SKM-1 (cell line): Measurements from ENCODE around the gene NOXO1.

Experiments
- DNase-seq: peaks from one replicate; lab custom pipeline; 2025; ENCODE audit not compliant: unreplicated experiment; lab: John Stamatoyannopoulos, UW

NOXO1 gene, protein sequence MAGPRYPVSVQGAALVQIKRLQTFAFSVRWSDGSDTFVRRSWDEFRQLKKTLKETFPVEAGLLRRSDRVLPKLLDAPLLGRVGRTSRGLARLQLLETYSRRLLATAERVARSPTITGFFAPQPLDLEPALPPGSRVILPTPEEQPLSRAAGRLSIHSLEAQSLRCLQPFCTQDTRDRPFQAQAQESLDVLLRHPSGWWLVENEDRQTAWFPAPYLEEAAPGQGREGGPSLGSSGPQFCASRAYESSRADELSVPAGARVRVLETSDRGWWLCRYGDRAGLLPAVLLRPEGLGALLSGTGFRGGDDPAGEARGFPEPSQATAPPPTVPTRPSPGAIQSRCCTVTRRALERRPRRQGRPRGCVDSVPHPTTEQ

GRCh38 chr16:1981398-1981836 lies at the start of gene NOXO1:
TSS of gene NOXO1 (minus strand) at chr16:1981469. CDS start at chr16:1981179, 290 bp downstream.
- DNase-seq, result no peak

GRCh38 chr16:2030036-2030435 lies 48.8 kb upstream of the NOXO1 start:
- no peak for DNase-seq

DNA sequence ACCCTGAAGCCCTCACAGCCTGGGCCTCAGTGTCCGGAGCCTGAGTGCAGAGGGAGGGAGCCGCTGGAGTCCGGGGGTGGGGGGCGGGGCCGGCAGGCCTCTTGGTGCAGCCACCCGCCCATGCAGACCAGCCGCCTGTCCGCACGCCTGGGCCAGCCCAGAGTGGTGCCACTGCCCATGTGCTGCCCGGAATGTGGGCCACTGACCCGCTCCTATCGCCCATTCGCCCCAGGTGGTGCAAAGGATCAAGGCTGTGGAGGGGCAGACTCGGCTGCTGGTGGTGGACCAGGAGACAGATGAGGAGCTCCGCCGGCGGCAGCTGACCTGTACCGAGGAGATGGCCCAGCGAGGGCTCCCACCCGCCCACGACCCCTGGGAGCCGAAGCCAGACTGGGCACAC lies 48.1 kb upstream of the NOXO1 start:
- DNase-seq, result no peak

DNA sequence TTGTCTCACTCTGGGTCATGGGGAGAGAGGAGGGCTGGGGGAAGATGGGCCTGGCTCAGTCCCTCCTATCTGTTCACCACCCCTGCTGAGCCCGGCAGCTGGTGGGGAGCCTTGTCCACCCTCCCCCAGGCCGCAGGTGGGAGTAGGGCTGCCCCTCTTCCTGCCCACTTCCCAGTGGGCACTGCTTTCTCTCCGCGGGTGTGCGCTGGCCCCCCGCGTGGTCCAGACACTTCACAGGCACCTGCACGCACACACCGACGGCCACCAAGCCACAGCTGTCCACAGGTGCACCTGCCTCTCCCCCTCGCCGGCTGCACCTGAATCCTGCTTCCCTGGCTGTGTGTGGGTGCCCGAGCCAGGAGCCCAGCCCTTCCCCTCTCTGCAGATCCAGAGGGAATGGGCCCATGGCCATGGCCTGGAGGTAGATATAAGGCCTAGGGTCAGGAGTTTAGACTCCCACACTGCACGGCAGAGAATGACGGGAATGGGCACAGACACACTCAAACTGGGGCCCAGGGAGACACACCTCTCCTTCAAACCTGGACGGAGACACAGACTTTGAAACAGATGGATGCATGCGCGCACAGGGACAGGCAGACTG lies 47.5 kb upstream of the NOXO1 start:
- no peak for DNase-seq

GRCh38 chr16:2028146-2028545 lies 46.9 kb upstream of the NOXO1 start:
- no peak for DNase-seq

DNA sequence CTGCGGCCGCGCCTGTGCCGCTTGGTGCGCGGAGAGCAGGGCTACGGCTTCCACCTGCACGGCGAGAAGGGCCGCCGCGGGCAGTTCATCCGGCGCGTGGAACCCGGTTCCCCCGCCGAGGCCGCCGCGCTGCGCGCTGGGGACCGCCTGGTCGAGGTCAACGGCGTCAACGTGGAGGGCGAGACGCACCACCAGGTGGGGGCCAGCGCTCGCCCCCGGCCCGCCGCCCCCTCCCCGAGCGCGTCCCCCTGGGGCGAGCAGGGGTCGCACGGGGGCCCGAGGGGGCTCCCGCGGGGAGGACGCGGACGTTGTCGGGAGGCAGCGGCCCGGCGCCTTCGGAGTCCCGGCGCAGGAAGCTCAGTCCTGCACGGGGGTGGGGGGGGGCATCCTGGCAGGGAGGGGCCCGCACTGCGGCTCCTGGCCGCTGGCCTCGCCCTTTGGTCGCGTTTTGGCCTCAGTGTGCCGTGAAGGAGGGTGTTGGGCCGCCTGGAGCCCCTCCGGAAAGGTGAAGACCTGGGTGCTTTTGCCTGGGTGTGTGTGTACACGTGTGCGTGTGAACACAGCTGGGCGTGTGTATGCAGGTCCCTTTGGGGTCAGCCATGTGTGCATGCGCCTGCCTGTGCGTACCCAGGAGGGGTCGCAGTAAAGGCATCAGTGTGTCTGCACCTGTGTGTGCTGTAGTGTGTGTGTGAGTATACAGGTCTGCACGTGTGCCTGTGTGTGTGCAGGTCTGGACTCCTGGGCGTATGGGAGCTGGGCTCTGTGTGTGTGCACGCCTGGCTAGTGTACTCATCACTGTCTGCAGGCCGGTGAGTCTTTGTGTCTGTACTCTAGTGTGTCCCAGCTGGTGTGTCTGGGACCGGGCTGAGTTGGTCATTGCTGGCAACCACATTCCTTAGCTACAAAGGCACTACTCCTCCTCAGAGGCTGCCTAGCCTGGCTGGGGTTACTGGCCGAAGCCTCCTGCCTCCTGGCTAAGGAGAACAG lies 46.0 kb upstream of the NOXO1 start:
- DNase-seq, result no peak

DNA sequence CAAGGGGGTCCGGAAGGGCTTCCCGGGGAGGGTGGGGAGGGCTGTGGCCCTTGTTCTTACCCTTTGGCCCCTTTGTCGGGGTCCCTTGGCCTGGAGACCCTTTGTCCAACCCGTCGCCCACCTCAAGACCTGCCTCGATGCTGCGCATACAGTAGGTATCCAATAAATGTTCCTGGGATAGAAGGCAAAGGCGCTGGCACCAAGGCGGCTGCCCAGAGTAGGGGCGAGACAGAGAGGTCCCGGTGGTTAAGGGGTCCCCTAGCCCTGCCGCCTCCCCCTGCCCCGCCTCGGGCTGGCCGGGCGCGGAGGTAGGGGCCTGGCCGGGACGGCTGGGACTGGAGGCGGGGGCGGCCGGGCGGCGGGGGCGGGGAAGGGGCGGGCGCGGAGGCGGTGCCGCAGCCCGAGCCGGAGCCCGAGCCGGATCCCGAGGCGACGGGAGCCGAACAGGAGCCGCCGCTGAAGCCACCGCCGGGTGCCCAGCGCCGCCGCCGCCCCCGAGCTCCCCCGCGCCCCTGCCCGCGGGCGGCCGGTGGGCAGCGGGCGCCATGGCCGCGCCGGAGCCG lies 45.3 kb upstream of the NOXO1 start, which contains the start of gene NHERF2:
TSS of gene NHERF2 (plus strand) at position 442 of the 563 bp plus-strand sequence. CDS start at position 546, 104 bp downstream.
- DNase-seq, result no peak

GRCh38 chr16:2025878-2026460 lies 44.7 kb upstream of the NOXO1 start:
- DNase-seq, result no peak

DNA sequence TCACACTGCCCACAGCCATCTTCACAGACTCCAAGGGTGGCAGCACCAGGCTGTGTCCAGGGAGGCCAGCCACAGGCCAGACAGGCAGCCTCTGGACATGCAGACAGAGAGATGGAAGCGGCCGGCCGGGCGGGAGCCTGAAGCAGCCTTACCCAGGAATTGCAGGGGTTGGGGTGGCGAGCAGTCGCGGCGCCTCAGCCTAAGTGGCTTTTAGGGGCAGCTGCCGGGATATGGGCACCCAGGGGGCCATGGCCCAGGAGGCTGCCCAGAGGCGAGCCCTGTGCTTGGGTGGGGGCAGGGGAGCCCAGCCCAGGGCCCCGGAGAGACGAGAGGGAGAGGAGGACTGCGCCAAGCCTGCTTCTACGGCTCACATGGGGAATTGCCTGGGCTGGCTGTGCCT lies 44.0 kb upstream of the NOXO1 start:
- no peak for DNase-seq

DNA sequence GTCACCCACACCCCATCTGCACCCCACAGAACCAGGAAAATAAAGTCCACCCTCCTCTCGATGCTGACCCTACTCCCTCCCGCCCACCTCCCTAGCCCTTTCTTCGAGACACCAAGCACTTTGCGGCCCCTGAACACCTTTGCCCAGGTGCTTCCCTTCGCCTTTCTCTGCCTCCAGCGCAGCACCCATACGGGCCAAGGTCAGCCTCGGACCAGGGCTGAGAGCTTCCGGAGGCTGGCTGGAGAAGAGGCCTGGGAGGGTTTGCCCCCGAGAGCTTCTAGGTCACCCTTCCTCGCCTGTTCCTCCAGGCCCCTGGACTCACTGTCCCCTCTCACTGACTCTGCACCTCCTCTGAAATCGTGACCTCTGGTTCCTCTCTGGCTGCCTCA lies 42.8 kb upstream of the NOXO1 start:
- no peak for DNase-seq

GRCh38 chr16:2023092-2024031 lies 42.1 kb upstream of the NOXO1 start:
- DNase-seq, result peak; percentile 65

DNA sequence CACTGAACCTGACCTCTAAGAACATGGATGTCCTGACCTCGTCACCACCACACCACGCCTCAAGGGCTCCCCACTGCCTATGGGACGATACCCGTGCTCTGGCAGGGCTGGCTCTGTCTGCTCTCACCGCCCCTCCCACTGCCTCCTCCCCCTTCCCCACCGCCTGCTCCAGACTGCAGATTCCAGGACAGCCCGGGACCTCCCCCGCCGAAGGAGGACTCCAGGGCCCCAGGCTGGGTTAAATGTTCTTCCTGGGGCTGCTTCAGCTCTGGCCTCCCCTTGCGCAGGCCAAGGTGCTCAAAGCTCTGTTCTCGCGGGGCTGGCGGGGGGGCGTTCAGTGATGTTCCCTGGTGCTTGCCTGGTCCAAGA lies 41.4 kb upstream of the NOXO1 start:
- DNase-seq, result no peak

DNA sequence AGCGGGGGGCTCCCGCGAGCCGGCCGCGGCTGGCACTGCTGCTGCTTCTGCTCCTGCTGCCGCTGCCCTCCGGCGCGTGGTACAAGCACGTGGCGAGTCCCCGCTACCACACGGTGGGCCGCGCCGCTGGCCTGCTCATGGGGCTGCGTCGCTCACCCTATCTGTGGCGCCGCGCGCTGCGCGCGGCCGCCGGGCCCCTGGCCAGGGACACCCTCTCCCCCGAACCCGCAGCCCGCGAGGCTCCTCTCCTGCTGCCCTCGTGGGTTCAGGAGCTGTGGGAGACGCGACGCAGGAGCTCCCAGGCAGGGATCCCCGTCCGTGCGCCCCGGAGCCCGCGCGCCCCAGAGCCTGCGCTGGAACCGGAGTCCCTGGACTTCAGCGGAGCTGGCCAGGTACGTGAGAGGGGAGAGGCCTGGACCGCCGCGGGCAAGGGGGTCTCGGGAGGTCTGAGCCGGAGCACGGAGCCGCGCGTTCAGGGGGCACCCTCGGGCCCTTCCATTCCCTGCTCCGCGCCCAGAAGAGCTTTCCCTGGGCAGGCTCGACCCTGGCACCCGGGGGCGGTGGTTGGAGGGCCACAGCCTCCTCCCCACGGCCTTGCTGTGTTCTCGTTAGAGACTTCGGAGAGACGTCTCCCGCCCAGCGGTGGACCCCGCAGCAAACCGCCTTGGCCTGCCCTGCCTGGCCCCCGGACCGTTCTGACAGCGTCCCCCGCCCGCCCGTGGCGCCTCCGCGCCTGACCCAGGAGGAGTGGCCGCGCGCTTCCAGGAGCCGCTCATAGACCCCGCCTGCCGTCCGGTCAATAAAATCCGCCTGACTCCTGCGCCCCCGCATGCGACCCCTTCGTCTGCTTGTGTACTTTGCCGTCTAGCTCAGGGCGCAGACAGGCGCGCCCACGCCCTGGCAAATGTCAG lies 38.9 kb upstream of the NOXO1 start:
- no peak for DNase-seq

DNA sequence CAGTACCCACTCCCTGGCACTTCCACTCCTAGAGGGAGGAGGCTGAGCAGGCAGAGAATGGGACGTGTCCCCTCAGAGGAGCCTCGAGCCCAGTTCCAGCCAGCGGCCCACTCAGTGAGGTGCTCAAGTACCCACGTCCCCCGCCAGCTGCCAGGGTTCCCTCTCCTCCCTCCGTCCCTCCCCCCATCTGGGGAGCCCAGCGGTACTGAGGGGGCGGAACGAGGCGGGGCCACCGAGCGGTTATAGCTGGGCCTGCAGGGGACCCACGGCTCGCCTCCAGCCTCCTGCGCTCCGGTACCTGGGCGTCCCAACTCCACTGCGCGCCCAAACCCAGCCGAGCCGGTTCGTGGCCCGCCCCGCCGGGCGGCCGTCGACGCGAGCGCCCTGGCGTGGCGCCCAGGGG lies 38.2 kb upstream of the NOXO1 start, which contains the start of gene NPW:
TSS of gene NPW (plus strand) at position 268 of the 403 bp plus-strand sequence.
- DNase-seq, result no peak

GRCh38 chr16:2016407-2016922 lies 35.2 kb upstream of the NOXO1 start:
- no peak for DNase-seq

DNA sequence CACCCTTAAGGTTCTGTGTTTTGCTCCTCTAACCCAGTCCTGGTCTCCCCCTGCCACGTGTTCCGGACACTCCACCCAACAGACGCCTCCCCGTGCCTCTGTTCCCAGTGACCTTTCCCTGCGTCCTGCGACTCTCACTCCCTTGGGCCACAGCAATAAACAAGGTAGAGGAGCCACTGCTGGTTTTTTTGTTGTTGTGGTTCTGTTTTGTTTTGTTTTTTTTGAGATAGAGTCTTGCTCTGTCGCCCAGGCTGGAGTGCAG lies 34.6 kb upstream of the NOXO1 start:
- no peak for DNase-seq

- no peak for DNase-seq
Observed at GRCh38 chr16:2015117-2015946, 34.1 kb upstream of the NOXO1 start.

- no peak for DNase-seq
Observed at GRCh38 chr16:2013527-2013926, 32.3 kb upstream of the NOXO1 start.
